NCI-H187 (cell line): ENCODE results near the gene HJURP.
A peak's percentile ranks its signal among the peaks of the same experiment; 100 is the strongest.
"Not testable (repeated sequence)": the region's sequence is repeated elsewhere in the genome, so short reads cannot be mapped to it uniquely, and the experiment has no call there.

Experiments
- DNase-seq, 2 experiments: peaks; one replicate each; lab custom pipeline; 2025; lab: John Stamatoyannopoulos, UW

HJURP gene

GRCh38 chr2:233854241-233854981 lies at the start of gene HJURP:
TSS of gene HJURP (minus strand) at chr2:233854535. CDS start at chr2:233854500, 35 bp downstream.
- peak; percentile 67 to 85 for DNase-seq

- no peak for DNase-seq
Observed at GRCh38 chr2:233901884-233902283, 47.5 kb upstream of the HJURP start.

- DNase-seq = no peak
Observed at GRCh38 chr2:233901367-233901766, 47.0 kb upstream of the HJURP start.

- not testable (repeated sequence) for DNase-seq
Observed at GRCh38 chr2:233896253-233896652, 41.9 kb upstream of the HJURP start.

- no peak for DNase-seq
Observed at GRCh38 chr2:233892793-233893192, 38.5 kb upstream of the HJURP start.

GRCh38 chr2:233882353-233882752 lies 28.0 kb upstream of the HJURP start:
- no peak for DNase-seq

GRCh38 chr2:233872125-233872524 lies 17.8 kb upstream of the HJURP start:
- not testable (repeated sequence) for DNase-seq

GRCh38 chr2:233871432-233871831 lies 17.1 kb upstream of the HJURP start:
- DNase-seq = no peak

GRCh38 chr2:233867993-233868532 lies 13.7 kb upstream of the HJURP start, which contains the start of gene MSL3B:
TSS of gene MSL3B (minus strand) at chr2:233868386.
- DNase-seq = no peak

- no peak for DNase-seq
Observed at GRCh38 chr2:233866479-233866878, 12.1 kb upstream of the HJURP start.

GRCh38 chr2:233865838-233866237 lies 11.5 kb upstream of the HJURP start:
- no peak for DNase-seq

- DNase-seq = no peak
Observed at GRCh38 chr2:233862261-233862768, 8.0 kb upstream of the HJURP start.

- no peak for DNase-seq
Observed at GRCh38 chr2:233858331-233858730, 4.0 kb upstream of the HJURP start.

- no peak for DNase-seq
Observed at GRCh38 chr2:233857511-233858141, 3.3 kb upstream of the HJURP start.

- DNase-seq = no peak
Observed at GRCh38 chr2:233856184-233856583, 1.8 kb upstream of the HJURP start.

GRCh38 chr2:233855345-233855744 lies 1.0 kb upstream of the HJURP start:
- DNase-seq = no peak

GRCh38 chr2:233853883-233854240 lies 473 bp downstream of the HJURP start:
- no peak for DNase-seq

GRCh38 chr2:233853353-233853752 lies 982 bp downstream of the HJURP start:
- no peak for DNase-seq

GRCh38 chr2:233852056-233852455 lies 2.3 kb downstream of the HJURP start:
- DNase-seq = no peak

- DNase-seq = no peak
Observed at GRCh38 chr2:233851169-233851568, 3.2 kb downstream of the HJURP start.

GRCh38 chr2:233850745-233851144 lies 3.6 kb downstream of the HJURP start:
- no peak for DNase-seq

- no peak for DNase-seq
Observed at GRCh38 chr2:233849607-233850271, 4.6 kb downstream of the HJURP start.

- no peak for DNase-seq
Observed at GRCh38 chr2:233848276-233848675, 6.1 kb downstream of the HJURP start.
